ENCODE measurements around the gene MPPE1.
"Not testable (repeated sequence)": the region's sequence is repeated elsewhere in the genome, so short reads cannot be mapped to it uniquely, and the experiment has no call there.

MPPE1 gene

GRCh38 chr18:11919522-11919921 lies 11.4 kb upstream of the MPPE1 start:
- H3K4me1 ChIP-seq (ENCODE audit: control insufficient read depth, insufficient read depth, low read length); H3K9me3 ChIP-seq (ENCODE audit: control insufficient read depth, insufficient read depth, low read depth, low read length); H3K9ac ChIP-seq (ENCODE audit: low read length); H3K27me3 ChIP-seq (ENCODE audit: control insufficient read depth, insufficient read depth, low read length); H3K4me3 ChIP-seq (ENCODE audit: low read depth, low read length); H3K36me3 ChIP-seq (ENCODE audit: control insufficient read depth, insufficient read depth, low read length); H3K27ac ChIP-seq (ENCODE audit: low read depth, low read length): not testable (repeated sequence)

- not testable (repeated sequence) for H3K4me1 ChIP-seq (ENCODE audit: control insufficient read depth, insufficient read depth, low read length); H3K4me3 ChIP-seq (ENCODE audit: low read depth, low read length); H3K27me3 ChIP-seq (ENCODE audit: control insufficient read depth, insufficient read depth, low read length); H3K9me3 ChIP-seq (ENCODE audit: control insufficient read depth, insufficient read depth, low read depth, low read length); H3K36me3 ChIP-seq (ENCODE audit: control insufficient read depth, insufficient read depth, low read length); H3K27ac ChIP-seq (ENCODE audit: low read depth, low read length); H3K9ac ChIP-seq (ENCODE audit: low read length)
Measured at GRCh38 chr18:11916880-11917279, 8.8 kb upstream of the MPPE1 start.

- Histone ChIP-seq H3K27ac (ENCODE audit: low read depth, low read length) (no peak overlapping the region), H3K27me3 (ENCODE audit: control insufficient read depth, insufficient read depth, low read length) (no peaks in the 10 kb centered on the region; the same call in 1 of the 2 replicates), H3K36me3 (ENCODE audit: control insufficient read depth, insufficient read depth, low read length) (no peaks in the 10 kb centered on the region), H3K4me1 (ENCODE audit: control insufficient read depth, insufficient read depth, low read length) (peaks cover 25% of the 10 kb centered on the region), H3K9ac (ENCODE audit: low read length) (no peak overlapping the region), H3K4me3 (ENCODE audit: low read depth, low read length) (peak overlapping the region; percentile 81), H3K9me3 (ENCODE audit: control insufficient read depth, insufficient read depth, low read depth, low read length) (no peaks in the 10 kb centered on the region)
Measured at GRCh38 chr18:11909591-11910026, 1.5 kb upstream of the MPPE1 start.

- peak overlapping the region; percentile 81; the same call in 1 of the 2 replicates for H3K27ac ChIP-seq (ENCODE audit: low read depth, low read length)
- no peaks in the 10 kb centered on the region; the same call in 1 of the 2 replicates for H3K27me3 ChIP-seq (ENCODE audit: control insufficient read depth, insufficient read depth, low read length)
- peak overlapping the region; percentile 81 for H3K4me3 ChIP-seq (ENCODE audit: low read depth, low read length)
Measured at GRCh38 chr18:11909061-11909455, 941 bp upstream of the MPPE1 start.

DNA sequence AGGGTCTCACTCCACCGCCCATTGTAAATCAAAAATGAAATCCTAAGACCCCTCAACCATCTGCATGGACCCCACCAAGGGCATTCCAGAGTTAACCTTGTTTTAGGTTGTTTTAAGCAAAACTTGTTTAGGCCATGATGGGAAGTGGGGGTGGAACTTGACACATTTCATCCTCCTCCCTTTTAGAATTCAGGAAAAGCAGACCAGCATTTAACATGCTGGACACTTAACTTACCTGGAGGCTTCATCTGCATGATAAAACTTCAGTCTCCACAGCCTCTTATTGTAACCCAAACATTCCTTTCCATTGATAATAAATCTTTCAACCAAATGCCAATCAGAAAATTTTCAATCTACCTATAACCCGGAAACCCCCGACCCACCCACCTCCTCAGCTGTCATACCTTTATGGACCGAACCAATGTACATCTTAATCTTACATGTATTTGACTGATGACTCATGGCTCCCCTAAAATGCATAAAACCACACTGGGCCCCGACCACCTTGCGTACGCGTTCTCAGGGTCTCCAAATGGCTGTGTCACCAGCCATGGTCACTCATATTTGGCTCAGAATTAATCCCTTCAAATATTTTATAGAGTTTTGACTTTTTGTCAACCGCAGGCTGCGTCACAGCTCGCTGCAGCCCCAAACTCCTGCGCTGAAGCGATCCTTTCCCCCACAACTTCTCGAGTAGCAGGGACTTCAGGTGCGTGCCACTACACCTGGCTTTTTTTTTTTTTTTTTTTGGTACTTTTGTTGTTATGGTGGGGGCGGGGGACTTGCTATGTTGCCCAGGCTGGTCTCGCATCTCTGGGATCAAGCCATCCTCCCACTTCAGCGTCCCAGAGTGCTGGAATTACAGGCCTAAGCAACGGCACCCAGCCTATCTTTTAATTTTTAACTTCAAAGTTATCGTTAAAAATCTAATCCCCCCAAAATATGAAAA lies 917 bp downstream of the MPPE1 start:
- Histone ChIP-seq H3K4me3 (ENCODE audit: low read depth, low read length) (peak overlapping the region; percentile 81), H3K27ac (ENCODE audit: low read depth, low read length) (peak overlapping the region; percentile 6; the same call in 1 of the 2 replicates), H3K9me3 (ENCODE audit: control insufficient read depth, insufficient read depth, low read depth, low read length) (no peaks in the 10 kb centered on the region), H3K4me1 (ENCODE audit: control insufficient read depth, insufficient read depth, low read length) (peaks cover 36% of the 10 kb centered on the region), H3K36me3 (ENCODE audit: control insufficient read depth, insufficient read depth, low read length) (no peaks in the 10 kb centered on the region), H3K9ac (ENCODE audit: low read length) (no peak overlapping the region), H3K27me3 (ENCODE audit: control insufficient read depth, insufficient read depth, low read length) (no peaks in the 10 kb centered on the region; the same call in 1 of the 2 replicates)

More at GRCh38 chr18:11909061-11909455, 941 bp upstream of the MPPE1 start:
- Histone ChIP-seq H3K4me1 (ENCODE audit: control insufficient read depth, insufficient read depth, low read length) (peaks cover 25% of the 10 kb centered on the region), H3K9ac (ENCODE audit: low read length) (peak overlapping the region; percentile 85), H3K9me3 (ENCODE audit: control insufficient read depth, insufficient read depth, low read depth, low read length) (no peaks in the 10 kb centered on the region), H3K36me3 (ENCODE audit: control insufficient read depth, insufficient read depth, low read length) (no peaks in the 10 kb centered on the region)

GRCh38 chr18:11906176-11906575 lies 1.9 kb downstream of the MPPE1 start:
- peaks cover 40% of the 10 kb centered on the region for H3K4me1 ChIP-seq (ENCODE audit: control insufficient read depth, insufficient read depth, low read length)
- no peak overlapping the region for H3K4me3 ChIP-seq (ENCODE audit: low read depth, low read length)
- H3K9ac ChIP-seq (ENCODE audit: low read length), result no peak overlapping the region

GRCh38 chr18:11905613-11906012 lies 2.5 kb downstream of the MPPE1 start:
- H3K9me3 ChIP-seq (ENCODE audit: control insufficient read depth, insufficient read depth, low read depth, low read length), result no peaks in the 10 kb centered on the region
- H3K36me3 ChIP-seq (ENCODE audit: control insufficient read depth, insufficient read depth, low read length), result no peaks in the 10 kb centered on the region
- H3K9ac ChIP-seq (ENCODE audit: low read length), result no peak overlapping the region
- H3K27me3 ChIP-seq (ENCODE audit: control insufficient read depth, insufficient read depth, low read length), result no peaks in the 10 kb centered on the region; the same call in 1 of the 2 replicates
- H3K4me3 ChIP-seq (ENCODE audit: low read depth, low read length), result no peak overlapping the region
- H3K27ac ChIP-seq (ENCODE audit: low read depth, low read length), result no peak overlapping the region
- peaks cover 40% of the 10 kb centered on the region for H3K4me1 ChIP-seq (ENCODE audit: control insufficient read depth, insufficient read depth, low read length)

More at GRCh38 chr18:11906176-11906575, 1.9 kb downstream of the MPPE1 start:
- H3K27me3 ChIP-seq (ENCODE audit: control insufficient read depth, insufficient read depth, low read length), result no peaks in the 10 kb centered on the region; the same call in 1 of the 2 replicates
- H3K9me3 ChIP-seq (ENCODE audit: control insufficient read depth, insufficient read depth, low read depth, low read length), result no peaks in the 10 kb centered on the region
- no peaks in the 10 kb centered on the region for H3K36me3 ChIP-seq (ENCODE audit: control insufficient read depth, insufficient read depth, low read length)
- H3K27ac ChIP-seq (ENCODE audit: low read depth, low read length), result no peak overlapping the region

DNA sequence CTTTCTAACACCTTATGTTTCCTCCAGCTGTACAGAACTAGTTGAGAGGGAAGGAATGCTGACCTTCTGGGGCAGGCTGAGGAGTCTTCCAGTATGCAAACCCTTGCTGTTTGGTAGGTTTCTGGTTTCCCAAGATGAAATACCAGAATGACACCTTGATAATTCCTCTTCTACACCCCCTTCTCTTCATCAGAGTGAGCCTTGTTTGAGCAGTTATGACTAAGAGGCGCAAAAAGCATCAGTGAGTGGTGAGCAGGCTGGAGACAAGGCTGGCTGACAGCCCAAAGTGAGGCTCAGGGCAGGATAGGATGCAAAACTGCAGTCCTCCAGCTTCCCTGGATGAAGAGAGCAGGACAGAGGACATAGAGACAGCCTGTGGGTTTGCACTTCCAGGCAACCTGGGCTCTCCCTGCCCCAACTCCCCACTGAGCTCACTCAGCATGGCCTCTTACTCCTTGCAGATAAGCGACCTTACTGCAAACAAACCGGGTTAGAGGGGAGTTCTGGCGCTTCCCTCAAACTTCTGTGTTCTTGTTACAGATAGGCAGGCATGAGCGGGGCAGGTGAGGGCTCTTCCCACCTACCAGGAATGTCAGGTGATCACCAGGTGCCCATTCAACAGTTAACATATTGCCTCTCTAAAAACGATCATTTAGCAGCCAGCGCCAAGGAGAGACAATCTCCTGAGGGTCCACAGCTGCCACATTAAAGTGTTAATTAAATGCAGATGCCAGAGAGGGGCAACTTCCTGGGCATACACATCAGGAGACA lies 5.4 kb downstream of the MPPE1 start:
- H3K27me3 ChIP-seq (ENCODE audit: control insufficient read depth, insufficient read depth, low read length), result no peaks in the 10 kb centered on the region
- H3K9ac ChIP-seq (ENCODE audit: low read length), result no peak overlapping the region
- no peak overlapping the region for H3K4me3 ChIP-seq (ENCODE audit: low read depth, low read length)
- no peak overlapping the region for H3K27ac ChIP-seq (ENCODE audit: low read depth, low read length)
- no peaks in the 10 kb centered on the region for H3K9me3 ChIP-seq (ENCODE audit: control insufficient read depth, insufficient read depth, low read depth, low read length)
- H3K4me1 ChIP-seq (ENCODE audit: control insufficient read depth, insufficient read depth, low read length), result peaks cover 32% of the 10 kb centered on the region
- H3K36me3 ChIP-seq (ENCODE audit: control insufficient read depth, insufficient read depth, low read length), result no peaks in the 10 kb centered on the region

DNA sequence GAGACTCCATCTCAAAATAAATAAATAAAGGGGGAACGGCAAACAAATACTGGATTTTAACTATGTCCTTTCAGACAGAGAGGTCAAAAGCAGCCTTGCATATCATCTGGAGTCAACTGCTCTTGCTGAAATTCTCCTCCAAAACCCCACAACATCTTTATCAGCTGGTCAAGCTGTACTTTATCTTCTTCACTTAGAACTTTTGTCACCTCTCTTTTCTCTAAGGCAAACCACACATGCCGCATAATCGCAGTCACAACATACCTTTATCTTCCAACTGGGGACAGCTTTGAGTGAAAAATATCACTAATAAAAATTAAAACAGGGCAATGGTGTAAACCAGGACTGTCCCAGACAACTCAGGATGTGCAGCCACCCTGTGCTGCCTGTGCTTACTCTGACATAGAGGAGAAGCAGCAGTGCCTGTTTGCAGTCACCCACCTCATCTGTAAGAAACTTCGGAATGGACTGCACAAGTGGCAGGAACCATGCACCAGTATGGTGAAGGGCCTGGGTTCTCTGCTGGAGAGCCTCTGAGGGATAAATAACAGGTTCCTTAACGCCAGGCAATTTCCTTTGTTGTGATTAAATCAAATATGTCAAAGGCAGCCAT lies 6.2 kb downstream of the MPPE1 start:
- Histone ChIP-seq H3K4me3 (ENCODE audit: low read depth, low read length) (no peak overlapping the region), H3K27ac (ENCODE audit: low read depth, low read length) (no peak overlapping the region), H3K27me3 (ENCODE audit: control insufficient read depth, insufficient read depth, low read length) (no peaks in the 10 kb centered on the region), H3K4me1 (ENCODE audit: control insufficient read depth, insufficient read depth, low read length) (peaks cover 27% of the 10 kb centered on the region), H3K9me3 (ENCODE audit: control insufficient read depth, insufficient read depth, low read depth, low read length) (no peaks in the 10 kb centered on the region), H3K9ac (ENCODE audit: low read length) (no peak overlapping the region), H3K36me3 (ENCODE audit: control insufficient read depth, insufficient read depth, low read length) (no peaks in the 10 kb centered on the region; the same call in 1 of the 2 replicates)

DNA sequence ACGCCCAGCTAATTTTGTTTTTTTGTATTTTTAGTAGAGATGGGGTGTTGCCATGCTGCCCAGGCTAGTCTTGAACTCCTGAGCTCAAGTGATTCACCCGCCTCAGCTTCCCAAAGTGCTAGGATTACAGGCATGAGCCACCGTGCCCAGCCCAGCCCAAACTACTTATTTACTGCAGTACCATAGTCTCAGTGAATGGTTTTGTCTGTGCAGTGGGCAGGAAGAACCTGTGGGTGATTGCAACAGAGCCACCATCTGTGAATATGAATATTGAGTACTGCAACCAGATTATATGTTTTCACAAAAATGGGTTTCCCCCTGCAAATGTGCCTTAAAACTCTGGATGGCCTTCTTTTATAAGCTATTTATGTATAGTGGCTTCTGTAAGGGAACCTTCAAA lies 9.1 kb downstream of the MPPE1 start:
- peaks cover 5% of the 10 kb centered on the region for H3K36me3 ChIP-seq (ENCODE audit: control insufficient read depth, insufficient read depth, low read length)
- H3K9me3 ChIP-seq (ENCODE audit: control insufficient read depth, insufficient read depth, low read depth, low read length), result no peaks in the 10 kb centered on the region
- no peak overlapping the region for H3K9ac ChIP-seq (ENCODE audit: low read length)
- no peak overlapping the region for H3K4me3 ChIP-seq (ENCODE audit: low read depth, low read length)
- peaks cover 15% of the 10 kb centered on the region for H3K4me1 ChIP-seq (ENCODE audit: control insufficient read depth, insufficient read depth, low read length)
- H3K27ac ChIP-seq (ENCODE audit: low read depth, low read length), result no peak overlapping the region
- no peaks in the 10 kb centered on the region for H3K27me3 ChIP-seq (ENCODE audit: control insufficient read depth, insufficient read depth, low read length)
